HG02571 (cell line): ENCODE measurements around the gene CDHR1.
"Not testable (repeated sequence)": the region's sequence is repeated elsewhere in the genome, so short reads cannot be mapped to it uniquely, and the experiment has no call there.

Source experiments
- ATAC-seq: cut with Tn5 transposase; IDR thresholded peaks from one replicate; pipeline ENCODE4 v1.9.1; 2021; ENCODE audit warnings: mild to moderate bottlenecking, moderate library complexity; ENCODE audit not compliant: unreplicated experiment

The CDHR1 gene

GRCh38 chr10:84194424-84195043, at the start of gene CDHR1:
CDHR1 (plus strand) TSS chr10:84194537; CDS start chr10:84194761, 224 bp downstream.
- peak; percentile 73 for ATAC-seq

GRCh38 chr10:84147347-84147746, 47.0 kb upstream of the CDHR1 start:
- no peak for ATAC-seq

- not testable (repeated sequence) for ATAC-seq
Observed at GRCh38 chr10:84148006-84148597, 46.2 kb upstream of the CDHR1 start.

GRCh38 chr10:84149854-84150253, 44.5 kb upstream of the CDHR1 start:
- ATAC-seq: no peak

GRCh38 chr10:84152769-84153168, 41.6 kb upstream of the CDHR1 start:
- no peak for ATAC-seq

GRCh38 chr10:84155521-84155920, 38.8 kb upstream of the CDHR1 start:
- ATAC-seq: no peak

GRCh38 chr10:84156009-84156408, 38.3 kb upstream of the CDHR1 start:
- ATAC-seq: no peak

- ATAC-seq: no peak
Observed at GRCh38 chr10:84156768-84157167, 37.6 kb upstream of the CDHR1 start.

GRCh38 chr10:84158061-84158460, 36.3 kb upstream of the CDHR1 start:
- no peak for ATAC-seq

GRCh38 chr10:84158550-84158949, 35.8 kb upstream of the CDHR1 start:
- ATAC-seq: no peak

GRCh38 chr10:84159076-84159685, 35.2 kb upstream of the CDHR1 start:
- ATAC-seq: no peak

GRCh38 chr10:84160663-84161362, 33.5 kb upstream of the CDHR1 start:
- no peak for ATAC-seq

GRCh38 chr10:84163996-84164395, 30.3 kb upstream of the CDHR1 start:
- no peak for ATAC-seq

- ATAC-seq: no peak
Observed at GRCh38 chr10:84164442-84164841, 29.9 kb upstream of the CDHR1 start.

- ATAC-seq: peak; percentile 51
Observed at GRCh38 chr10:84166620-84167288, 27.6 kb upstream of the CDHR1 start.

GRCh38 chr10:84167289-84167653, 27.1 kb upstream of the CDHR1 start:
- peak; percentile 7 for ATAC-seq

- not testable (repeated sequence) for ATAC-seq
Observed at GRCh38 chr10:84168382-84168781, 26.0 kb upstream of the CDHR1 start.

GRCh38 chr10:84171237-84171636, 23.1 kb upstream of the CDHR1 start:
- not testable (repeated sequence) for ATAC-seq

- peak; percentile 38 for ATAC-seq
Observed at GRCh38 chr10:84171700-84172466, 22.5 kb upstream of the CDHR1 start.
